HG03469 (cell line): ENCODE results near the gene CPT1C.
"Not testable (repeated sequence)": the region's sequence is repeated elsewhere in the genome, so short reads cannot be mapped to it uniquely, and the experiment has no call there.

Experiments used
- ATAC-seq: cut with Tn5 transposase; IDR thresholded peaks from one replicate; pipeline ENCODE4 v1.9.1; 2021; ENCODE audit warnings: mild to moderate bottlenecking, moderate library complexity, moderate number of reproducible peaks; ENCODE audit not compliant: unreplicated experiment

Gene CPT1C

DNA sequence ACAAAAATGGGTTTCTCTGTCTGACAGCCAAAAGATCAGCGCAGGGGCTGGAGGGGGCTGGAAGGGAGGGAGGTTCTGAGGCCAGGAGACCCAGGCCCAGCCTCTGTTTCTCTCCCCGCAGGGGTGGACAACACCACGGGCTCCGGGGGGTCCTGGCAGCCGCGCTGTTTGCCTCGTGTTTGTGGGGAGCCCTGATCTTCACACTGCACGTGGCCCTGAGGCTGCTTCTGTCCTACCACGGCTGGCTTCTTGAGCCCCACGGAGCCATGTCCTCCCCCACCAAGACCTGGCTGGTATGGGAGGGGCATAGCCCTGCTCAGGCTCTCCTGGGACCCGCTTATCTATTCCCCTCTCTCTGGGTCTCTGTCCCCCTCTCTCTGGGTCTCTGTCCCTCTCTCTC is 9.6 kb downstream of the CPT1C start:
- ATAC-seq, result no peak

DNA sequence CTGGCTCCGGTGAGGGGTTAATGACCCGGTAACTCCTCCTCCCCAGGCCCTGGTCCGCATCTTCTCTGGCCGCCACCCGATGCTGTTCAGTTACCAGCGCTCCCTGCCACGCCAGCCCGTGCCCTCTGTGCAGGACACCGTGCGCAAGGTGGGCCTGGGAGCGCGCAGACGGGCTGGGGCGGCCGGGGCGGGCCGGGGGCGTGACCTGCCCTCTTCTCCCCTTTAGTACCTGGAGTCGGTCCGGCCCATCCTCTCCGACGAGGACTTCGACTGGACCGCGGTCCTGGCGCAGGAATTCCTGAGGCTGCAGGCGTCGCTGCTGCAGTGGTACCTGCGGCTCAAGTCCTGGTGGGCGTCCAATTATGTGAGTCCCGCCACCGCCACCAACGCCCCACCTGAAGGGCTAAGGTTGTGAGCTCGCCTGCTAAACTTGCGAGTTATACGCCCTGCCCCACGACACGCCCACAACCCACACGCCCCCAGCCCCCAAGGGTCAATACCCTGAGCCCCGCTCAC is 10.4 kb downstream of the CPT1C start:
- ATAC-seq, result no peak

DNA sequence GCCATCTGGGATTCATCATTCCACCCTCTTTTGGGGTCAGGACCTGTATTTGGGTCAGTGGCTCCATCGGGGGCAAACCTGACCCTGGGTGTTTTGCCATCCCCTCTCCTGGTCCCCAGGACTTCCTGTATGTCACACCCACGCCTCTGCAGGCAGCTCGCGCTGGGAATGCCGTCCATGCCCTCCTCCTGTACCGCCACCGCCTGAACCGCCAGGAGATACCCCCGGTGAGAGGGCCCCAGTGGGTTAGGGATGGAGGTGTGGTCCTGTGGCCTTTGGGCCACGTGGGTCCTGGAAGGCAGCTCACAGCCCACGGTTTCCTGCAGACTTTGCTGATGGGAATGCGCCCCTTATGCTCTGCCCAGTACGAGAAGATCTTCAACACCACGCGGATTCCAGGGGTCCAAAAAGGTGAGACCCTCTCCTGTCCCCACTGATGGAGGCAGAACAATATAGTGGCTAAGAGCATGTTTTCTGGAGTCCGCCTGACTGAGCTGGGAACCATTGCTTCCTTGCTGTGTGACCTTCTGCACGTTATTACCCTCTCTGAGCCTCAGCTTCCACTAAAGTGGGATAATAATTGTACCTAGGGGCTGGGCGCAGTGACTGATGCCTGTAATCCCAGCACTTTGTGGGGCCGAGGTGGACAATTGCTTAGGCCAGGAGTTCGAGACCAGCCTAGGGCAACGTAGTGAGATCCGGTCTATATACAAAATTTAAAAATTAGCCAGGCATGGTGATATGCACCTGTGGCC is 14.1 kb downstream of the CPT1C start:
- no peak for ATAC-seq

DNA sequence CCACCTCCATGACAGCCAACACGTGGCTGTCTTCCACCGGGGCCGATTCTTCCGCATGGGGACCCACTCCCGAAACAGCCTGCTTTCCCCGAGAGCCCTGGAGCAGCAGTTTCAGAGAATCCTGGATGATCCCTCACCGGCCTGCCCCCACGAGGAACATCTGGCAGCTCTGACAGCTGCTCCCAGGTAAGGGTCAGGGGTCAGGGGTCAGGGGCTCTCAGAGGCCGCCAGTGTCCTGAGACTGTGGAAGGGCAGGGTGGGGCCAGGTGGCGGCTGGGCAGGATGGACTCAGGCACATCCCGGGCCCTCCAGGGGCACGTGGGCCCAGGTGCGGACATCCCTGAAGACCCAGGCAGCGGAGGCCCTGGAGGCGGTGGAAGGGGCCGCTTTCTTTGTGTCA is 15.0 kb downstream of the CPT1C start:
- no peak for ATAC-seq

DNA sequence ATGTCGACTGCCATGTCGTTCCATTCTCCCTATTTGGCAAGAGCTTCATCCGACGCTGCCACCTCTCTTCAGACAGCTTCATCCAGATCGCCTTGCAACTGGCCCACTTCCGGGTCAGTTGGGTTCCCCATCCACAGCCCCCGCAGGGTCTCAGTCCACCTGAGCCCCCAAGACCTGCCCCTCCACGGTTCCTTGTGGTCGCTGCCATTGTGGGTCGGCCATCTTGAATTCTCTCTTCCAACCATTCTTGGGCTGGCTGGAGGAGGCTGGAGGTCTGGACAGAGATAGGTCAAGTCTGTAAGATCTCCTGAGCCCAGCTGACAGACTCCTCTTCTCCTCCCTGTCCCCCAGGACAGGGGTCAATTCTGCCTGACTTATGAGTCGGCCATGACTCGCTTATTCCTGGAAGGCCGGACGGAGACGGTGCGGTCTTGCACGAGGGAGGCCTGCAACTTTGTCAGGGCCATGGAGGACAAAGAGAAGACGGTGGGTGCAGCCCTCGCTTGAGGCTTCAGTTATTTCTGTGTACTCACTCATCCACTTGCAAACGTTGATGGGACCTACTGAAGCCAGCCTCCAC is 19.5 kb downstream of the CPT1C start:
- ATAC-seq, result no peak

DNA sequence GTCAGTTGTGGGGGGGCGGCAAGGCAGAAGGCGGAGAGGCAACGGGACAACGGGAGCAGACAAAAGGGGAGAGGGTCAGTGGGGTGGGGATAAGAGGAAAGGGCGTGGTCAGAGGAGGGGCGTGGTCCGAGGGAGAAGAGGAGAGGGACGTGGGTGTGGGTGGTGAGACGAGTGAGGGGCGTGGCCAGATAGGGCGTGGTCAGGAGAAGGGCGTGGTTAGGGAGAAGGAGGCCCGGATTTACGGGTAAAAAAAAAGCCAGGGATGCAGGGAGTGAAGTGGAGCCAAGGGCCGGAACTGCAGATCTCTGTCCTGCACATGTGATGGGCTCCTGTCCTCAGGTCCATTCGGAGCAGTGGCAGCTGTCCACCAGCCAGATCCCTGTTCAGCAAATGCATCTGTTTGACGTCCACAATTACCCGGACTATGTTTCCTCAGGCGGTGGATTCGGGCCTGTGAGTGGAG is 21.5 kb downstream of the CPT1C start:
- no peak for ATAC-seq

DNA sequence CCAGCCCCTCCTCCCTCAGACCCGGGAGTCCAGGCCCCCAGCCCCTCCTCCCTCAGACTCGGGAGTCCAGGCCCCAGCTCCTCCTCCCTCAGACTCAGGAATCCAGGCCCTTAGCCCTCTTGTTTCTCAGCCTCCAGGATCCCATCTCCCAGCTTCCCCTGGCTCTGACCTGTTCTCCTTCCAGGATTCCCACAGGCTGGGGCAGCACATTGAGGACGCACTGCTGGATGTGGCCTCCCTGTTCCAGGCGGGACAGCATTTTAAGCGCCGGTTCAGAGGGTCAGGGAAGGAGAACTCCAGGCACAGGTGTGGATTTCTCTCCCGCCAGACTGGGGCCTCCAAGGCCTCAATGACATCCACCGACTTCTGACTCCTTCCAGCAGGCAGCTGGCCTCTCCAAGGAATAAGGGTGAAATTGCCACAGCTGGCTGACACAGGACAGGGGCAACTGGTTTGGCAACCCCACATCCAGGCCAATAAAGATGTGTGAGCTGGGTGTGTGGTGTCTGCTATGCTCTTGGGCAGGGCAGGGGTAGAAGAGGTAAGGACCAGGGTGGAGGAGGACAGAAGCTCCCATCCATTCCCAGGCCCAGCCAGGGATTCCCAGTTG is 22.4 kb downstream of the CPT1C start:
- ATAC-seq, result no peak

DNA sequence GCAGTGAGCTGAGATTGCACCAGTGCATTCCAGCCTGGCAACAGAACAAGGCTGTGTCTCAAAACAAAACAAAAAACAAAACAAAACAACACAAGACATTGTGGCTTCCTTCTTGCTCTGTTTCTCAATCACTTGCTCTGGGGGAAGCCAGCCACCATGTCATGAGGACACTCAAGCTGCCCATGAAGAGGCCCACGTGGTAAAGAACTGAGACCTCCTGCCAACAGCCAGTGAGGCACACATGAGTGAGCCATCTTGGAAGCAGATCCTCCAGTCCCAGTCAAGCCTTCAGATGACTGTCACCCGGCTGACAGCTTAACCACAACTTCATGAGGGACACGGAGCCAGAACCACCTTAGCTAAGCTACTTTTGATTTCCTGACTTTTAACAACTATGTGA is 25.2 kb downstream of the CPT1C start:
- no peak for ATAC-seq

DNA sequence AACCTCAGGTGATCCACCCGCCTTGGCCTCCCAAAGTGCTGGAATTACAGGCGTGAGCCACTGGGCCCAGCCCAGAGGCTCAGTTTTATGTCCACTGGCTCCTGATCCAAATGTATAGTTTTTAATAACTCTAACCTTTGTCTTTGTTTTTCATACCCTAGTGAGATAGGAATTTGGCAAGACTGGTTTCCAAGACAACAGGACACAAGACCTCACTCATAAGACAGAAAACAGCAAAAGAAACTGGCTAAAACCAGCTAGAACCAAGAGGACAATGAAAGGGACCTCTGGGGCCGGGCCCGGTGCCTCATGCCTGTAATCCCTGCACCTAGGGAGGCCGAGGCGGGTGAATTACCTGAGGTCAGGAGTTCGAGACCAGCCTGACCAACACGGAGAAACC is 27.6 kb downstream of the CPT1C start:
- ATAC-seq, result no peak

DNA sequence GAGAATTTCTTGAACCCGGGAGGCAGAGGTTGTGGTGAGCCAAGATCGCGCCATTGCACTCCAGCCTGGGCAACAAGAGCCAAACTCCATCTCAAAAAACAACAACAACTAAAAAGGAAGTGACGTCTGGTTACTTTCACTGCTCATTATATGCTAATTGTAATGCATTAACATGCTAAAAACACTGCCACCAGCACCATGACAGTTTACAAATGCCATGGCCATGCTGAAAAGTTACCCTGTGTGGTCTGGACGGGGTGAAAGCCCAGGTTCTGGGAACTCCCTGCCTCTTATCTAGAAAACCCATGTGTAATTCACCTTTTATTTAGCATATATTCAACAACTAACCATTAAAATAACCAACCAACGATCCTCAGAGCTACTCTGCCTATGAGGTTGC is 28.1 kb downstream of the CPT1C start:
- ATAC-seq, result no peak

DNA sequence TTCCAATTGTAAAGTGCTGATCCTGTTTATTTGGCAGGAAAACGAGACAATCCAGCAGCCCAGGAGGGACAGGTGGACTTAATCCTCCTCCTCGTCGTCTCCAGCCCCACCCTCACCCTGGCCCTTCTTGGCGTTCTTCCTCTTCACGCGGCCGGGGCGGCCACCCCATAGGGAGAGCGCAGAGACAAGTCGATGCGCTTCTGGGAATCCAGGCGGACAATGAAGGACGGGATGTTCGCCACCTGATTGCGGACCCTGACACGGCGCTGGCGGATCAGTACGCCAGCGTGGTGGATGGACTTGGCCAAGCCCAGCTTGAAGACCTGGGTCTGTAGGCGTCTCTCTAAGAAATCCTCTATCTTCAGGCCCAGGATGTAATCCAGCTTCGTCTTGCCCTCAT is 28.5 kb downstream of the CPT1C start:
- not testable (repeated sequence) for ATAC-seq

DNA sequence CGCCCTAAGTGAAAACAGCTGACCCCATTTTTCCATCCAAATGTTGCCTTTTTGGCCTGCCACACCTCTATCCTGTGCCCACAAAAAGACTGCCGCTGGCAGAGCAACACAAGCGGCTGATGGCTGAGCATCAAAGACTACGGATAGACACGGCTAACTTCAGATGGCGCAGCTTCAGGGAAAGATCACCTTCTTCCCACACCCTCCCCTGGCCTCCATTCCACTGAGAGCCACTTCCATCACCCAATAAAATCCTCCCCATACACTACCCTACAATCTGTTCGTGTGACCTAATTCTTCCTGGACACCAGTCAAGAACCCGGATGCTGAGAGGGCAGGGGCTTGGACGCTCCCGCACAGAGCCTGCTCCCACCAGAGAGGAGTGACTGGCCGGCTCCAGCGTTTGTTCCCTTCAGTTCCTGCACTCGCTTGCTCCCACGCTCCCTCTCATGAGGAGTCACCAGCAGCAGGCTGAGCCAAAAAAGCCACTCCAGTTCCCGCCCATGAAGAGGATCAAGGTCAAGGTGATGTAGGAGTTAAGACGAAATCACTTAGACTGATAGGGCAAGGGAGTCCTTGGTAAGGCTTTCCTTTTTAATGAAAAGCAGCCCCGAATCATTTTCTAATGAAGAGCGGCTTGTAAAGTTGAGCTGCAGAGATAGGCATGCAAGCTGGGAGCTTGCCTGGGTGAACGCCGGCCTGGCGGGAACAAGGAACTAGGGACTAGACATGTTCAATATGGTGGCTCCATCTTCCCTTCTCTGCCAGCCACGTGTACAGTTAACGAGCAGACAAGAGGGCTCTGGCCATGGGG is 36.5 kb downstream of the CPT1C start:
- no peak for ATAC-seq

DNA sequence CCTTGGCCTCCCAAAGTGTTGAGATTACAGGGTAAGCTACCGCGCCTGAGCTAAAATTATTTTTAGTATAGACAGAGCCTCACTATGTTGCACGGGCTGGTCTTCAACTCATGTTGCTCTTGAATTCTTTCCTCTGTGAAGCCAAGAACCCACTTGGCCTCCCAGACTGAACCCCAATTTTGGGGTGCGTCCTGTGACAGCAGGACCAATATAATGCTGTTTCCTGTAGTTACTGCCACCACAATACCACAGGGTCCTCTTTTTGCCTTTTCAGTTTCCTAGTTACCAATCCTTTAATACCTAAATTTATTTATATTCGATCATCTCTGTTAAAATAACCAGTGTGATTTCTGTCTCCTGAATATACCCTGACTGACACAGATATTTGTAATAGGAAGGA is 39.2 kb downstream of the CPT1C start:
- no peak for ATAC-seq

DNA sequence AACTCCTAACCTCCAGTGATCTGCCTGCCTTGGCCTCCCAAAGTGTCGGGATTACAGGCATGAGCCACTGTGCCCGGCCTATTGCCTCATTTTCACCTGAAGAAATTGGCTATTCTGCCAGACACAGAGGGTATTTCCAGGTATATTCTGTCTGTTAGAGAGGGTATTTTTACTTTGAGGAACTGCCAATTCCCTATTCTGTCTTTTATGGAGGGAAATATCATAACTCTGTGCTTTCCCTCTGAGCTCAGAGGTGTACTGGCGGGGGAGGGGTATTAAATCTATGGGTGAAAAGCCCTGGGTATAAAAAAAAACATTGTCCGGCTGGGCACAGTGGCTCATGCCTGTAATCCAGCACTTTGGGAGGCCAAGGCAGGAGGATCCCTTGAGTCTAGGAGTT is 47.4 kb downstream of the CPT1C start:
- ATAC-seq, result no peak

DNA sequence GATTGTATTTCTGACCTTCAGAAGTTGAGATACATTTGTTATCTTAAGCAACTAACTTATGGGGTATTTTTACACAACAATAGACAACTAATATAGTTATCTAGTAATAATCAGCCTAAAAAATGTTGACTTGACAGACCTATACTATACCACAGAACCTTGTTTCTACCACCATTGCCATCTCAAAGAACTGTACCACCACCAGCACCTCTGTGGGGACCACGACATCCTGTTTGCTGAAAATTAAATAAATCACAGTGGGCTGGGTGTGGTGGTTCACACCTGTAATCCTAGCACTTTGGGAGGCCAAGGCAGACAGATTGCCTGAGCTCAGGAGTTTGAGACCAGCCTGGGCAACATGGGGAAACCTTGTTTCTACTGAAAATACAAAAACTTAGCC is 48.2 kb downstream of the CPT1C start:
- no peak for ATAC-seq

DNA sequence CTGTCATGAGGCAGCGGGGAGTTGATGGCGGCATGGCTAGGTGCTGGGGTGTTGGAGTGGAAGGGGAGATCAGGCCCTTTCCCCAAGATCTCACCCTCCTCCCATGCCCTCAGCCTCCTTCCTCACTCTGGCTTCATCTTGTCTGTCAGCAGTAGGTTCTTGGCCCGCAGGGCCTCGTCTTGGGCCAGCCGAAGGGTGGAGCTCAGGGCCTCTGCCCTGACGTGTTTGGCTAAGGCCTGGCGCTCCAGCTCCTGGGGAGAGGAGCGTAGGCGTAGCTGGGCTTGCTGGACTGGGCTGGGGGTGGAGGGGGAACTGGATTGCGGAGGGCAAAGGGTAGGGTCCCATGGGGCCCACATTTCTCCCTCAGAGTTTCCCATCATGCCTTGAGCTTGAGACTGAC is 49.0 kb downstream of the CPT1C start:
- no peak for ATAC-seq

DNA sequence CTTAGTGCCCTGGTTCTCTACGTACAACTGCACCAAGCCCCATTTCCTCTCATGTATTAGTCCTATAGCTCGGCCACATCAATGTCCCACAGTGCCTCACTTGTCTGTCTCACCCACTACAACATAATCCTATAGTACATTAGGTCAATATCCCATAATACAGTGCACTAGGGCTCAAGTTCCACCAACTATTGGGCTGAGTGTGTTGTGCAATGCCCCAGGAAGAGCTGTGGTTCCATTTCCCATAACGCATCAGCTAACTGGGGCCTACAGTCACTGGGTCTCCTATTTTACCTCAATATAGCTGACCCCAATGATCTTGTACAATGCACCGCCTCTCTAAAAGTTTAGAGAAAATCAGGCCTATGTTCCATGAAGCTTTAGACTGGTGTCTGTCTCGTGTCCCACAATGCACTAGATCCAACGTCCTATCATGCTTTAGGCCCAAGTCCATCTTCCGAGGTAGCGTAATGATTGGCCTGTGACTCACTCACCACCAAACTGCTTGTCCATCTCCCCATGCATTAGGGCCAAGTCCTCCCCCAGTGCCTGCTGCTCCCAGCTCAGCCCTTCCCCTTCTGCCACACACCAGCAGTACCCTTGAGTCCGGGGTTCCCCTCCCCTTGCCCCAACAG is 50.4 kb downstream of the CPT1C start:
- ATAC-seq, result no peak

DNA sequence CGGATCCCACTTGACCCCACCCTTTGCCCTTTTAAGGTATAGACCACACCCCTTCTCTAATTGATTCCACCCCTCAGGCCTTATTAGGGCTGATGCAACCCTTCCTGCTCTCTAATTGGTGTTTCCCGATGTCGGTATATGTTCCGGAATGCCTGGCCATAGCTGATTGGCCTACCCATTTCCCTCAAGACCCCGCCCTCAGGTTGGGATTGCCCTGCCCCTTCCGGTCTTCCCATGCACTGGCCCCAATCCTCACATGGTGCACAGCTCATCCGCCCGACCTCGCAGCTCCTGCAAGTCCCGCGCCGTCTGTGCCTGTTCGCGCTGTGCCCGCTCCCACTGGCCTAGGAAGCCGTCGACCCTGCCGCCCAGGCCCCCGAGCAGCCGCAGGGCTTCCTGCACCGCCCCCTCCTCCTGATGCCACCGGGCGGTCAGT is 54.0 kb downstream of the CPT1C start:
- no peak for ATAC-seq

DNA sequence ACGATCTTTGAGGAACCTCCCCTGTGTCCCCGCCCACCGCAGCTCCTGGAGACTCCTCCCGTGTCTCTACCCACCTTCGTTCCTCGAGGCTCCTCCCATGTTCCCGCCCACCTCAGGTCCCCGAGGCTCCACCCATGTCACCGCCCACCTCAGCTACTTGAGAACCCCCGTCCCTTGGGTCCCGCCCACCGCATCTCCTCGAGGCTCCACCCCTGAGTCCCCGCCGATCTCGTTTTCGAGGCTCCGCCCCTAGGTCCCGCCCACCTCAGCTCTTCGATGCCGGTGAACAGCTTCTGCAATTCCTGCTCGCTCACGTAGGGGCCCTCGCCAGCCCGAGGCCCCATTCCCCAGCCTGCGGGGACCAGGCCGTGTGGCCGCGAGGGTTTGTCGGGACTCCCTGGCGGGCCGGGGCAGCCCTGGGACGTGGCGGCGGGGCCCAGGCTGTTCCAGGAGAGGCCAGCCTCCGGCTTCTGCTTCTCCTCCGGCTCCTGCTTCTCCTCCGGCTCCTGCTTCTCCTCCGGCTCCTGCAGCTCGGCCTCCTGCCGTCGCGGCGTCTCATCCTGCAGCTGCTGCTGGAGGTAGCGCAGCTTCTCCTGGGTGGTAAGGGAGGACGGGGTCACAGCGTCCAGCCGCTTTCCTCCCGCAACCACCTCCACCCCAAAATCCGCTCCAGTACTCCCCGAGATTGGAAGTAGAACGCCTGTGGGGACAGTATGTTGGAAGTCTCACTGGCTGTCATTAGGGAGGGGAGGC is 55.5 kb downstream of the CPT1C start:
- ATAC-seq, result no peak
